ENCODE measurements around the gene ZC3H12D.

Gene ZC3H12D

GRCh38 chr6:149405823-149406765 lies 78.7 kb downstream of the ZC3H12D start:
- DNase-seq (ENCODE audit: insufficient read length, low spot score) = no peak

GRCh38 chr6:149403534-149403933 lies 81.3 kb downstream of the ZC3H12D start:
- DNase-seq (ENCODE audit: insufficient read length, low spot score) = no peak
- no peak for TF ChIP-seq TAF1 (IDR thresholded peaks at IDR 0.05; ENCODE audit: low read depth, low read length)
- no peak for TF ChIP-seq POLR2A (IDR thresholded peaks at IDR 0.05; ENCODE audit: low read depth, low read length)
- no peak for TF ChIP-seq SPI1 (IDR thresholded peaks at IDR 0.05; ENCODE audit: low read depth, low read length)
- no peak for TF ChIP-seq POU2F2 (IDR thresholded peaks at IDR 0.05; ENCODE audit: low read depth, low read length)
- TF ChIP-seq POLR2AphosphoS5 (IDR thresholded peaks at IDR 0.05; ENCODE audit: low read depth, low read length) = no peak
- no peak for TF ChIP-seq PAX5 (IDR thresholded peaks at IDR 0.05; ENCODE audit: insufficient read depth, low read length, severe bottlenecking)
- no peak for FAIRE-seq

More at GRCh38 chr6:149405823-149406765, 78.7 kb downstream of the ZC3H12D start:
- peak; percentile 50 for FAIRE-seq
- TF ChIP-seq POU2F2 (IDR thresholded peaks at IDR 0.05; ENCODE audit: low read depth, low read length) (no peak), PAX5 (IDR thresholded peaks at IDR 0.05; ENCODE audit: insufficient read depth, low read length, severe bottlenecking) (no peak), SPI1 (IDR thresholded peaks at IDR 0.05; ENCODE audit: low read depth, low read length) (no peak), TAF1 (IDR thresholded peaks at IDR 0.05; ENCODE audit: low read depth, low read length) (no peak), POLR2AphosphoS5 (IDR thresholded peaks at IDR 0.05; ENCODE audit: low read depth, low read length) (no peak)

- DNase-seq (ENCODE audit: insufficient read length, low spot score) (no peak), FAIRE-seq (no peak)
- TF ChIP-seq TAF1 (IDR thresholded peaks at IDR 0.05; ENCODE audit: low read depth, low read length) (no peak), POLR2A (IDR thresholded peaks at IDR 0.05; ENCODE audit: low read depth, low read length) (no peak), SPI1 (IDR thresholded peaks at IDR 0.05; ENCODE audit: low read depth, low read length) (no peak), POLR2AphosphoS5 (IDR thresholded peaks at IDR 0.05; ENCODE audit: low read depth, low read length) (no peak), POU2F2 (IDR thresholded peaks at IDR 0.05; ENCODE audit: low read depth, low read length) (no peak), PAX5 (IDR thresholded peaks at IDR 0.05; ENCODE audit: insufficient read depth, low read length, severe bottlenecking) (no peak)
These were observed 84.8 kb downstream of the ZC3H12D start, which contains the start of gene SUMO4 for GRCh38 chr6:149400050-149400449. Gene SUMO4, plus strand, starts transcription at chr6:149400262. Its CDS starts 130 bp downstream, at chr6:149400392.

- no peak for FAIRE-seq
- no peak for DNase-seq (ENCODE audit: insufficient read length, low spot score)
- TF ChIP-seq POU2F2 (IDR thresholded peaks at IDR 0.05; ENCODE audit: low read depth, low read length) (no peak), PAX5 (IDR thresholded peaks at IDR 0.05; ENCODE audit: insufficient read depth, low read length, severe bottlenecking) (no peak), TAF1 (IDR thresholded peaks at IDR 0.05; ENCODE audit: low read depth, low read length) (no peak), POLR2AphosphoS5 (IDR thresholded peaks at IDR 0.05; ENCODE audit: low read depth, low read length) (no peak), POLR2A (IDR thresholded peaks at IDR 0.05; ENCODE audit: low read depth, low read length) (no peak), SPI1 (IDR thresholded peaks at IDR 0.05; ENCODE audit: low read depth, low read length) (no peak)
These were observed 87.4 kb downstream of the ZC3H12D start for GRCh38 chr6:149397384-149397783.

Measured in GM12891 (cell line).